ENCODE measurements around the gene KCNQ5.
"Not testable (repeated sequence)": the region's sequence is repeated elsewhere in the genome, so short reads cannot be mapped to it uniquely, and the experiment has no call there.

Gene KCNQ5

GRCh38 chr6:73227606-73228255 is 605.9 kb downstream of the KCNQ5 start:
- in situ Hi-C loops (cut with MboI; ENCODE audit: low sequenced_read_pairs), result no loop called here

- in situ Hi-C loops (cut with MboI; ENCODE audit: low sequenced_read_pairs), result no loop called here
Measured at GRCh38 chr6:73231986-73232391, 610.1 kb downstream of the KCNQ5 start.

- in situ Hi-C loops (cut with MboI; ENCODE audit: low sequenced_read_pairs), result no loop called here
Measured at GRCh38 chr6:73233048-73233447, 611.2 kb downstream of the KCNQ5 start.

GRCh38 chr6:73233971-73234370 is 612.1 kb downstream of the KCNQ5 start:
- in situ Hi-C loops (cut with MboI; ENCODE audit: low sequenced_read_pairs), result not testable (repeated sequence)

DNA sequence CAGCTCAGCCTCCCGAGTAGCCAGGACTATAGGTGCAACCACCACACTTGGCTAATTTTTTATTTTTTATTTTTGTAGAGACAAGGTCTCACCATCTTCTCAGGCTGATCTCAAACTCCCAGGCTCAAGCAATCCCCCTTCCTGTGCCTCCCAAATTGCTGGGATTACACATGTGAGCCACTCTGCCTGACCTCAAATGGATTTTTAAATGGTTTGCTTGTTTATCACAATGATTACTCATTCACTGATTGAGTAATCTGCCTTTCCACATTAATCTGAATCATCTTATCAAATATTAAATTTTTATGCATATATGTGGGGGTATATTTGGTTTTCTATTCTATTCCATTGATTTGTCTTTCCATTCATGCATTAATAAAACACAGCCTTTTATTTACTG is 612.9 kb downstream of the KCNQ5 start:
- in situ Hi-C loops (cut with MboI; ENCODE audit: low sequenced_read_pairs), result no loop called here

DNA sequence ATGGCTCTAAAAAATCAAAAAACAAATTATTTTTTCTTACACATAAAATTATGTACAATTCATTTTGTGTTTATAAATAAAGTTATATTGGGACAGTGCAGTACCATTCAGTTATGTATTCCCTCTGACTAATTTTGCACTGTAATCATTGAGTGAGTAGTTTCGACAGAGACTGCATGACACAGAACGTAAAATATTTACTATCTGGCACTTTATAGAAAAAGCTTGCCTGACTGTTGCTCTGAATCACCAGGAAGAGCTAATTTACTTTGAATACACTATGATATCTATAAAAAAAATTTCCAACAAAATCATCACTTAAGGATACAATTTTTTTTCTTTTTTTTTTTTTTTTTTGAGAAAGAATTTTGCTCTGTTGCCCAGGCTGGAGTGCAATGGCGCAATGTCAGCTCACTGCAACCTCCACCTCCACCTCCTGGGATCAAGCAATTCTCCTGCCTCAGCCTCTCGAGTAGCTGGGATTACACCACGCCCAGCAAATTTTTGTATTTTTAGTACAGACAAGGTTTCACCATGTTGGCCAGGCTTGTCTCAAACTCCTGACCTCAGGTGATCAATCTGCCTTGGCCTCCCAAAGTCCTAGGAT is 614.4 kb downstream of the KCNQ5 start:
- in situ Hi-C loops (cut with MboI; ENCODE audit: low sequenced_read_pairs), result no loop called here

- in situ Hi-C loops (cut with MboI; ENCODE audit: low sequenced_read_pairs), result no loop called here
Measured at GRCh38 chr6:73240730-73241129, 618.9 kb downstream of the KCNQ5 start.

- in situ Hi-C loops (cut with MboI; ENCODE audit: low sequenced_read_pairs), result no loop called here
Measured at GRCh38 chr6:73242001-73242400, 620.1 kb downstream of the KCNQ5 start.
